ENCODE results near the gene OR51S1.
"Not testable (repeated sequence)": the region's sequence is repeated elsewhere in the genome, so short reads cannot be mapped to it uniquely, and the experiment has no call there.

- TF ChIP-seq ZNF384 (IDR thresholded peaks at IDR 0.05); SP1 (IDR thresholded peaks at IDR 0.05); FOXM1 (IDR thresholded peaks at IDR 0.05; ENCODE audit: borderline replicate concordance); HDGF (IDR thresholded peaks at IDR 0.05; ENCODE audit: borderline replicate concordance); L3MBTL2 (conservative IDR thresholded peaks at IDR 0.05); BHLHE40 (IDR thresholded peaks at IDR 0.05; ENCODE audit: borderline replicate concordance); FOXA1 (IDR thresholded peaks at IDR 0.05); ELF4 (IDR thresholded peaks at IDR 0.05); LEF1 (IDR thresholded peaks at IDR 0.05; ENCODE audit: borderline replicate concordance); CTBP1 (IDR thresholded peaks at IDR 0.05; ENCODE audit: borderline replicate concordance); ARNT (IDR thresholded peaks at IDR 0.05); TARDBP (IDR thresholded peaks at IDR 0.05); FOXK2 (IDR thresholded peaks at IDR 0.05); PKNOX1 (IDR thresholded peaks at IDR 0.05): not testable (repeated sequence)
Measured at GRCh38 chr11:4854286-4854685, 5.3 kb upstream of the OR51S1 start.

Measured in HEK293T (cell line).